HEK293T (cell line): ENCODE data around the gene LHPP.

ENCODE experiments used
- ELF4 ChIP-seq: fragments of 450-650 bp; IDR thresholded peaks from 2 replicates; pipeline ENCODE4 v1.6.1; 2017; ENCODE audit warnings: antibody characterized with exemption
- TARDBP ChIP-seq: fragments of 450-650 bp; IDR thresholded peaks from 2 replicates; pipeline ENCODE4 v1.6.1; 2016
- ZNF384 ChIP-seq: fragments of 450-650 bp; IDR thresholded peaks from 2 replicates; pipeline ENCODE4 v1.6.1; 2016

DNA sequence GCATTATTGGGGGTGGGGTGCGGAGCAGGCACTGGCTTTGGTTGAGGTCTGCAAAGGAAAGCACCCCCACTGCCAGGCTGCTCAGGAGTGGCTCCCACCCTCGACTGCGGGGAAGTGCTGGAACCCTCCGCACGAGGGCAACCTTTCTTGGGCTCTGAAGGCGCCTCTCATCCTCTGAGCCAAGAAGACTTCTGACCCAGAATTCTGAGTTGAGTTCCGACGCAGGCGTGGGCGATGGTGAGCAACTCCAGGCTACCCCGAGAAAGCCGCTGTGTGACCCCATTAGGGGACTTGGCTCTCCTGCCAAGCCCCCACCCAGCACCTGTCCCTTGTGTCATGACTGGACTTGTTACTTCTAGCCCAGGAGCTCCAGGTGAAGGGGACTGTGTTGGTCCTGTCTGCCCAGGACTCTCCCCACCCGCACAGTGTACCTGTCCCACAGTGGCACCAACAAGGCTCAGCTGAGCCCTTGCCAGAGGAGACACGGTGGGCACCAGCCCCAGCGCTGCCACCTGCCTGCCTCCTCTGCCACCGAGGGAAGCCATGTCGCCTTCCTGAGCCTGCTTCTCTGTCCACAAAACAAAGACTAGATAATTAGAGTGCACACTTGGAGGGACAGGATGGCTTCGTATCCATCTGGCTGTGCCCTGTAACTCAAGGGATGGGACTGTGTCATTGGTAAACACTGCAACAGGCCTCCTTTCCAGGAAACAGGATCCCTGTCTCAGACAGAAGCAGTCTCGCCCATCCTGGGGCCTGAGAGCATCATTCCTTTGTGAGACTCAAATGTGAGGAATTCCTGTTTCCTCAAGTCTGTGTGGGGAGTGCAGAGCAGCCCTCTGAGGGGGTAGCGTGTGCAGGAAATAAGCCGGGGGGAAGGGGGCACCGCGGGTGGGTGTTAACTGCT, 128.8 kb downstream of the LHPP start:
- TF ChIP-seq TARDBP (no peak), ELF4 (no peak), ZNF384 (no peak)
